HG03097 (cell line): Measurements from ENCODE around the gene E4F1.
A peak's percentile ranks its signal among the peaks of the same experiment; 100 is the strongest.
"Not testable (repeated sequence)": the region's sequence is repeated elsewhere in the genome, so short reads cannot be mapped to it uniquely, and the experiment has no call there.

Experiments
- ATAC-seq: cut with Tn5 transposase; IDR thresholded peaks from one replicate; pipeline ENCODE4 v1.9.1; 2021; ENCODE audit not compliant: unreplicated experiment, low FRiP score

Gene E4F1

GRCh38 chr16:2240331-2240730 lies 16.9 kb downstream of the E4F1 start:
- not testable (repeated sequence) for ATAC-seq

GRCh38 chr16:2242598-2242997 lies 19.2 kb downstream of the E4F1 start:
- ATAC-seq, result no peak

- no peak for ATAC-seq
Observed at GRCh38 chr16:2243031-2243528, 19.7 kb downstream of the E4F1 start.

- no peak for ATAC-seq
Observed at GRCh38 chr16:2243781-2244180, 20.4 kb downstream of the E4F1 start.

GRCh38 chr16:2244301-2244700 lies 20.9 kb downstream of the E4F1 start:
- no peak for ATAC-seq

- ATAC-seq, result no peak
Observed at GRCh38 chr16:2244926-2245795, 21.8 kb downstream of the E4F1 start.

GRCh38 chr16:2246301-2246885 lies 23.0 kb downstream of the E4F1 start:
- ATAC-seq, result no peak

DNA sequence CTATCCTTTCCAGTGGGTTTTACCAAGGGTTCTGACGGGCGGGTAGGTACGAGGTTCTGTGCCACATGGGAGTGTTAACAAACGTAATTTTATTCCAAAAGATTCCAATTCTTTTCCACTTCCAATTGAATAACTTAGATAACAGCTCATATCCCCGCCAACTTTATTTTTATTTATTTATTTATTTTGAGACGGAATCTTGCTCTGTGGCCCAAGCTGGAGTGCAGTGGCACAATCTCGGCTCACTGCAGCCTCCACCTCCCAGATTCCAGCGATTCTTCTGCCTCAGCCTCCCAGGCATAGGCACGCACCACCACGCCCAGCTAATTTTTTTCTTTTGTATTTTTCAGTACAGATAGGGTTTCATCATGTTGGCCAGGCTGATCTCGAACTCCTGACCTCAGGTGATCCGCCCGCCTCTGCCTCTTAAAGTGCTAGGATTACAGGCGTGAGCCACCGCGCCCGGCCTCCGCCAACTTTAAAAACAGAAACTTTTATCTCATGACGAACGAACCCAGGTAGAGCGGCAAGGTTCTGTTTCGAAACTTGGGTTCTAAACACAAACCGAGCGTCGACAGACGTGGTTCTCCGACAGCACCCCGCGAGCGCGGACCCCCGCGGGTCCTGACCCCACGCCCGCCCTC lies 27.4 kb downstream of the E4F1 start:
- no peak for ATAC-seq

- peak; percentile 85 for ATAC-seq
Observed at GRCh38 chr16:2251296-2252111, 28.1 kb downstream of the E4F1 start, which contains the start of gene ECI1. Gene ECI1, minus strand, starts transcription at chr16:2251587. Its CDS starts 21 bp downstream, at chr16:2251566.

- no peak for ATAC-seq
Observed at GRCh38 chr16:2252806-2253148, 29.4 kb downstream of the E4F1 start.

DNA sequence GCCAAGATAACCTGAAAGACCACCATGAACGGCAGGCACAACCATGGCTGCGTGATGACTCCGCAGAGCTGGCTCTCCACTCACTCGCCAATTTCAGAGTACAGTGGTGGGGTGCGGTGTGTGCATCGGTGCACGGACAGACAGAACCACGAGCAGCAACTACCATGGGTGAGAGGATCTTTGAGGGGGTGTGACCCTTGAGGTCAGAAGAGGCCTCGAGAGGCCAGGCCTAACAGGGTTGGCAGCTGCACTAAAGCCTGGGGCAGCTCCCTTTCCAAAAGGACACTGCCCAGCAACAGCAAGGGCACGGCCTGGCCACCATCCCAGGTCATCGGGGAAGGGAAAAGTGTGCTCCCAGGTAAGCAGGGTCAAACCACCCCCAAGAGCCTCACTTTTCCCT lies 29.9 kb downstream of the E4F1 start:
- ATAC-seq, result no peak

DNA sequence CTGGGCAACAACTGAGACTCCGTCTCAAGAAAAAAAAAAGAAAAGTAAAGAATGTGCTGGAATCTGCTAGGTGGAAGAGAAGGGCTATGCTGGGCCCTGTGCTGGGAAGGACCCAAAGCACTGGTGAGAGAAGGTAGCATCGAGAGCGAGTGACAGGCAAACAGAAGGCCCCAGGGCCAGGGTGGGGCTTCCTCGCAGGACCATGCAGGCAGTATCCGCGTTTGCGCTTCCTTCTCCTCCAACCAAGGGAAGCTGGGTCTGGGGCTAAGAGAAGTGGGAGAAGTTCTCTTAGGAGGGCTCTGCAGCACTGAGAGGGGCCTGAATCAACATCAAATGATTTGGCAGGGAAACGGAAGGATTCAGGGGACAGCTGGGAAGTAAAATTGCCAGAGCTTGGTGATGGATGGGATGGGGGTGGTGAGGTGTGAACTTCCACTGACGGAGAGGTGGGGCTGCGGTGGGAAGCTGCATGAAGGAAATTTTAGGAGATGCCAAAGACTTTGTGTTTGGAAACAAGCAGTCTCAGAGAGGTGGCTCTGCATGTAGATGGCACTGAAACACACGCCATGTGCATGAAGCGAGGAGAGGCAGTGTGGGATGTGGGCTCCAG lies 33.2 kb downstream of the E4F1 start:
- ATAC-seq, result no peak

GRCh38 chr16:2257726-2258125 lies 34.3 kb downstream of the E4F1 start:
- ATAC-seq, result no peak

- not testable (repeated sequence) for ATAC-seq
Observed at GRCh38 chr16:2258530-2258929, 35.1 kb downstream of the E4F1 start.

DNA sequence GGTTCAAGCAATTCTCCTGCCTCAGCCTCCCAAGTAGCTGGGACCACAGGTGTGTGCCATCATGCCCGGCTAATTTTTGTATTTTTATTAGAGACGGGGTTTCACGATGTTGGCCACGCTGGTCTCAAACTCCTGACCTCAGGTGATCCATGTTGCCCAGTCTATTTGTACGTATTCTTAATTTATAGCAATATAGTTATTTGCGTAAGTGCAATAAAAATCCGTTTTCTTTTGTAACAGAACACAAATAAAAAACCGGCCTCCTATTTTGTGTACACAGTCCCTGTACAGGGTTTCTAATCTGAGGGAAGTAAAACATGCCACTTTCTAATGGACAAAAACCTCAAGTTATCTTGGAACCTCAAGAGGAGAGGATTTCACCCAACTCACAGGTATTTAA lies 36.9 kb downstream of the E4F1 start:
- no peak for ATAC-seq

DNA sequence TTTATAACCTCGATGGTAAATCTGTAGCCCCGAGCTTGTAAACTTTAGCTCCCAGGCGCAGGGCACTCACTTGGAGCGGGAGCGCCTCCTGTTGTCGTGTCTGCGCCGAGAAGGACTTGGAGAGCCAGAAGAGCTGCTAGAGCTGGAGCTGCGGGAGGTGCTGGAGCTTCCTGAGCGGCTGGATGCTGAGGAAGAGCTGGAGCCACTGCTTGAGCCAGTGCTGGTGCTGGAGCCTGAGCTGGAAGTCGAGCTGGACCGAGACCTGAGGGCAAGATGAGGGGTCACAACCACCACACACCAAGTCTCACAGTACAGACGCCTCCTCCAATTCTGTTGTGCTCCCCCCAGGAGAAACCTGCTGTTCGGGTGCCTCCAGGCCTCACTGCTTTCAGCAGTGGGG lies 39.6 kb downstream of the E4F1 start:
- not testable (repeated sequence) for ATAC-seq

DNA sequence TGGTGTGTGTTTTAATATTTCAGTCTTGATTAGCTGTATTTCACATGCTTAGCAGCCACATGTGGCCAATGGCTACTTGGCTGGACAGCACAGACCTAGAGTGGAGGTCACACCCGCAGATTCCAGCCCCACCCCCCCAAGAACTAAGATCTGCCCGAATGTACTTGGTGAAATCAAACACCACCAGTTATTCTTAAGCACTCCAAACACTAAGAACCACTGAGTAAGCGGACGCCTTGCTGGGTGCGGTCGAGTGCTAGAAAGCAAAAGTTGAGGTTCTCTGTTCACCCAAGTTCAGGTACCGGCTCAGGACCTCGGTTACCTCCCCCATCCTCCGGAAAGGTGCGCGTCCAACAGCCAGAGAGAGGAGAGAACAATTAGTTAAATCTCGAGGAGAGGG lies 43.5 kb downstream of the E4F1 start:
- ATAC-seq, result not testable (repeated sequence)

DNA sequence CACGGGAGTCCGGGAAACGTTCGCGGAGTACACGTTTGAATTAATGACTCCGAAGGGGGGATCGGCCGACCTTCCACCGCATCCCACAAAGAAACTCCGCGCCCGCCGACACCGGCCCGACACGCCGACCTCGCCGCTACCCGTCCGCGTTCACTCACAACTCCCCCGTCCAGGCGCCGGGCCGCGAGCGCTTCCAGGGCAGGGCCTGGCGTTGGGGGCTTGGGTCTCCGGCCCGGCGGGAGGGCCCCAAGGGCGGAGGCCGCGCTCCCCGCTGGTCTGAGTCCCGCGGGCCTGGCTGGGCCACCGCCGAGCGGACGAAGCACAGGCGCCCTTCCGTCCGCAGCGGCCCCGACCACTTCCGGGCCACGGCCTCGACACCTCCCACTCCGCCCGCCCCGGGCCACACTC lies 44.1 kb downstream of the E4F1 start:
- ATAC-seq, result peak; percentile 57

DNA sequence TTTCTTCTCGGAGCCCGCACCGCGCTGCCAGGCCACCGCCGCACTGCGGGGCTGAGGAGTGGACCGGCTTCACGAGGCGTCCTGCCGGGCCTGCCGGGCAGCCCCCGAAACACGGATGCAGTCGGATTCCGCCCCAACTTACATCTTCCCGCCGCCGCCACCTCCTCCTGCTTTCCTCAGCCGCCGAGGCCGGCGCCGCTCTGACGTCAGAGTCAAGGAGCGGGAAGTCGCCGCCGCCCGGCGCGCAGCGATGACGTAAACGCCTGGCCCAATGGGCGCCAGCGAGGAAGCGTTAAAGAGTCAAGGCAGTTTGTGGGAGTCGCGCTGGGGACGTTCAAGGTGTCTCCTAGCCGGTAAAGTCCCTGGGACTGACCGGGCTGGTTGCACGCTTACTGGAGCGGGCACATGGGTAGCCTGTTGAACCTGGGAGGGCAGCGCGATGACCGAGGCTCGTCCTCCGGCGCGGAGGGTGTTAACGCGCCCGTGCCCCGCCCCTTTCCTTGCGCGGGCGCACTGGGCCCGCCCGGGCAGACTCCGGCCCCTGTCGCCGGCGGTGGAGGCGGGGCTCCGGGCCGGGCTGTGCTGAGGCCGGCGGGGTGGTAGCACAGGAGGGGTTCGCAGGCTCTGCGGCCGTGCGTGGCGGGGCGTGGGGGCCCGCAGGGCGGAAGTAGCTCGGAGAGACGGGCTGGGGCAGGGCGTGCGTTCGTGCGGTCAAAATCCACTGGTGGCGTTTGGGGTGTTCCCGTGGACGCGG lies 44.7 kb downstream of the E4F1 start, which contains the start of gene RNPS1:
Gene RNPS1, minus strand, starts transcription at position 214 of the 754 bp plus-strand sequence. CDS start 3,483 bp downstream, outside the sequence.
- ATAC-seq, result peak; percentile 68
